ENCODE data around the gene DUSP6.
"Not testable (repeated sequence)": the region's sequence is repeated elsewhere in the genome, so short reads cannot be mapped to it uniquely, and the experiment has no call there.

Gene DUSP6

GRCh38 chr12:89351489-89352241, 636 bp downstream of the DUSP6 start:
- peak; percentile 53 for DNase-seq (ENCODE audit: low spot score)

GRCh38 chr12:89350630-89351488, 1.4 kb downstream of the DUSP6 start:
- DNase-seq (ENCODE audit: low spot score): no peak

GRCh38 chr12:89350260-89350629, 2.1 kb downstream of the DUSP6 start:
- DNase-seq (ENCODE audit: low spot score): no peak

GRCh38 chr12:89349814-89350213, 2.5 kb downstream of the DUSP6 start:
- peak; percentile 56 for DNase-seq (ENCODE audit: low spot score)

- no peak for DNase-seq (ENCODE audit: low spot score)
Observed at GRCh38 chr12:89348894-89349699, 3.2 kb downstream of the DUSP6 start.

- no peak for DNase-seq (ENCODE audit: low spot score)
Observed at GRCh38 chr12:89347325-89347829, 4.9 kb downstream of the DUSP6 start.

- DNase-seq (ENCODE audit: low spot score): peak; percentile 32
Observed at GRCh38 chr12:89346741-89347324, 5.5 kb downstream of the DUSP6 start.

- peak; percentile 19 for DNase-seq (ENCODE audit: low spot score)
Observed at GRCh38 chr12:89345830-89346740, 6.2 kb downstream of the DUSP6 start.

GRCh38 chr12:89345376-89345775, 6.9 kb downstream of the DUSP6 start:
- no peak for DNase-seq (ENCODE audit: low spot score)

- no peak for DNase-seq (ENCODE audit: low spot score)
Observed at GRCh38 chr12:89344862-89345202, 7.5 kb downstream of the DUSP6 start.

- DNase-seq (ENCODE audit: low spot score): no peak
Observed at GRCh38 chr12:89344043-89344861, 8.0 kb downstream of the DUSP6 start.

GRCh38 chr12:89343127-89343526, 9.2 kb downstream of the DUSP6 start:
- peak; percentile 16 for DNase-seq (ENCODE audit: low spot score)

- no peak for DNase-seq (ENCODE audit: low spot score)
Observed at GRCh38 chr12:89340861-89341260, 11.4 kb downstream of the DUSP6 start.

GRCh38 chr12:89339526-89339925, 12.8 kb downstream of the DUSP6 start:
- DNase-seq (ENCODE audit: low spot score): no peak

GRCh38 chr12:89337136-89337535, 15.2 kb downstream of the DUSP6 start:
- not testable (repeated sequence) for DNase-seq (ENCODE audit: low spot score)

GRCh38 chr12:89335452-89336244, 16.7 kb downstream of the DUSP6 start:
- DNase-seq (ENCODE audit: low spot score): no peak

- DNase-seq (ENCODE audit: low spot score): no peak
Observed at GRCh38 chr12:89334548-89335169, 17.6 kb downstream of the DUSP6 start.

GRCh38 chr12:89333564-89334252, 18.6 kb downstream of the DUSP6 start:
- no peak for DNase-seq (ENCODE audit: low spot score)

All from AG20443 (cell line).